Muscle of arm (tissue), 12 donors: ENCODE data around the gene NFS1. TPM values are rescaled to one million over a fixed set of nuclear protein-coding genes. Genes with fewer than 3 reads are reported as not detected.

Experiments
- polyA plus RNA-seq, 12 donors: library from polyadenylated mRNA; unstranded; fragments of 120-200 nt; gene quantifications; one replicate each; pipeline ENCODE4 v1.2.1, GENCODE V29; 2013; ENCODE audit not compliant: insufficient read length in 12 of 12

NFS1 gene
- polyA plus RNA-seq, 12 donors, result 12.4 to 26.1 (median 14.0) TPM; not detected in 1

Other genes starting within 250 kb of the NFS1 start
- gene CEP250, start 243.8 kb downstream of the NFS1 start, polyA plus RNA-seq, result 10 to 100 TPM in 11 of 12 donors, not detected in 1; 21.0 to 63.1 (median 29.3) TPM
- gene C20orf173, start 169.7 kb downstream of the NFS1 start, polyA plus RNA-seq, result under 1 TPM in 1 of 12 donors, not detected in 11; 0.22 TPM
- 100 to 1,000 TPM in 11 of 12 donors, not detected in 1; 192 to 242 (median 216) TPM for gene ERGIC3, start 157.3 kb downstream of the NFS1 start, polyA plus RNA-seq
- gene SPAG4, start 83.5 kb downstream of the NFS1 start, polyA plus RNA-seq, result 1 to 10 TPM in 9 of 12 donors, under 1 TPM in 1, not detected in 2; 0.52 to 3.1 (median 1.8) TPM
- gene CPNE1, start 34.5 kb downstream of the NFS1 start, polyA plus RNA-seq, result 100 to 1,000 TPM in 9 of 12 donors, 10 to 100 TPM in 2, not detected in 1; 81.7 to 209 (median 124) TPM
- gene RBM12, start 34.5 kb downstream of the NFS1 start, polyA plus RNA-seq, result 100 to 1,000 TPM in 1 of 12 donors, 10 to 100 TPM in 10, not detected in 1; 48.7 to 122 (median 59.5) TPM
- gene ROMO1, start 53 bp upstream of the NFS1 start, polyA plus RNA-seq, result 10 to 100 TPM in 11 of 12 donors, not detected in 1; 47.7 to 76.2 (median 59.9) TPM
- 100 to 1,000 TPM in 11 of 12 donors, not detected in 1; 221 to 557 (median 292) TPM for gene RBM39, start 42.9 kb upstream of the NFS1 start, polyA plus RNA-seq
- gene PHF20, start 72.7 kb upstream of the NFS1 start, polyA plus RNA-seq, result 10 to 100 TPM in 11 of 12 donors, not detected in 1; 26.6 to 37.0 (median 33.5) TPM